ENCODE measurements around the gene KIAA0825. TPM values are rescaled to one million over a fixed set of nuclear protein-coding genes. Genes with fewer than 3 reads are reported as not detected.

The KIAA0825 gene
- total RNA-seq, 3 donors from 2014 or later (not counting 1 experiment from before 2014, with no cell fraction given): 2.4 to 5.0 (median 4.8) TPM

DNA sequence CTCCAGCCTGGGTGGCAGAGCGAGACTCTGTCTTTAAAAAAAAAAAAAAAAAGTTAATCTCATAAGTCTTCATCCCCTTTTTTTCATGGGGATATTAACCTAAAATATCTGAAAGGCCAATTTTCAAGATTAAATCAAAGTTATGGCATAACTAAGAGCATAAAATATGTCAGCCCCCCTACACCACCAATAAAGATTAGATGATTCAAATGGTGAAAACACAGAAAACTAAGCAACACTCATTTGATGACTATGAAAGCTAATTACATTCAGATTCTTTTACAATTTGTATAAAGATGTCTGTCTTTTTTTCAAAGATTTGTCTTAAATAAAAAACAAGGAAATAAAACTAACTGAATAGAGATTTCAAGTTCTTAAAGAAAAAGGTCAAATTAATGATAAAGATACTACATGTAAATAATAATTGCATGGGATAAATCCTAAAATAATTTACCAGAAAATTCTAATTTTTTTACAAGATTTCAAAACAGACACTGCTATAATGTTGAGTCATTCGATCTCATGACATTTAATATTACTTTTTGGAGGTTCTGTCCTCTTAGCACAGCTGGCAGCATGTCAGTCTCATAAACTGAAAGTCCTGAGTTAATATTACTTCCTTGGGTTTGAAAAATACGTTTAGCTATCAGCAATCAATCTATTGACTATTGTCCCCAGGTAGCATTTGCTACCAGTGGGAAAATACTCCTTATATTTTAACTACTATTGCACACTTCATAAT, 112.9 kb downstream of the KIAA0825 start:
- intact Hi-C loops (cut with micrococcal nuclease): no loop called here
- Histone ChIP-seq H3K9me3 (ENCODE audit: control insufficient read depth, insufficient read depth, low read length) (no peaks in the 10 kb centered on the region), H3K4me3 (ENCODE audit: low read length) (no peak overlapping the region), H3K36me3 (ENCODE audit: control insufficient read depth, insufficient read depth, low read length) (no peaks in the 10 kb centered on the region), H3K27me3 (ENCODE audit: control insufficient read depth, insufficient read depth, low read length) (no peaks in the 10 kb centered on the region), H3K4me1 (ENCODE audit: control insufficient read depth, insufficient read depth, low read length) (no peaks in the 10 kb centered on the region), H3K27ac (ENCODE audit: low read length) (no peak overlapping the region)
- no peak overlapping the region for H3K4me3 Mint-ChIP-seq
- no peaks in the 10 kb centered on the region for H3K4me1 Mint-ChIP-seq
- no peak for ATAC-seq
- H3K27me3 Mint-ChIP-seq (ENCODE audit: low read depth in 2 of 2): no peaks in the 10 kb centered on the region
- TF ChIP-seq, protein P1, sequence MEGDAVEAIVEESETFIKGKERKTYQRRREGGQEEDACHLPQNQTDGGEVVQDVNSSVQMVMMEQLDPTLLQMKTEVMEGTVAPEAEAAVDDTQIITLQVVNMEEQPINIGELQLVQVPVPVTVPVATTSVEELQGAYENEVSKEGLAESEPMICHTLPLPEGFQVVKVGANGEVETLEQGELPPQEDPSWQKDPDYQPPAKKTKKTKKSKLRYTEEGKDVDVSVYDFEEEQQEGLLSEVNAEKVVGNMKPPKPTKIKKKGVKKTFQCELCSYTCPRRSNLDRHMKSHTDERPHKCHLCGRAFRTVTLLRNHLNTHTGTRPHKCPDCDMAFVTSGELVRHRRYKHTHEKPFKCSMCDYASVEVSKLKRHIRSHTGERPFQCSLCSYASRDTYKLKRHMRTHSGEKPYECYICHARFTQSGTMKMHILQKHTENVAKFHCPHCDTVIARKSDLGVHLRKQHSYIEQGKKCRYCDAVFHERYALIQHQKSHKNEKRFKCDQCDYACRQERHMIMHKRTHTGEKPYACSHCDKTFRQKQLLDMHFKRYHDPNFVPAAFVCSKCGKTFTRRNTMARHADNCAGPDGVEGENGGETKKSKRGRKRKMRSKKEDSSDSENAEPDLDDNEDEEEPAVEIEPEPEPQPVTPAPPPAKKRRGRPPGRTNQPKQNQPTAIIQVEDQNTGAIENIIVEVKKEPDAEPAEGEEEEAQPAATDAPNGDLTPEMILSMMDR (IDR thresholded peaks at IDR 0.05): no peak
- 80% methylated on average over 3 of the region's 3 CpGs for WGBS (ENCODE audit: insufficient coverage)
- H3K36me3 Mint-ChIP-seq: no peaks in the 10 kb centered on the region
- H3K27ac Mint-ChIP-seq: no peak overlapping the region
- DNase-seq: no peak
- H3K9me3 Mint-ChIP-seq: no peaks in the 10 kb centered on the region

DNA sequence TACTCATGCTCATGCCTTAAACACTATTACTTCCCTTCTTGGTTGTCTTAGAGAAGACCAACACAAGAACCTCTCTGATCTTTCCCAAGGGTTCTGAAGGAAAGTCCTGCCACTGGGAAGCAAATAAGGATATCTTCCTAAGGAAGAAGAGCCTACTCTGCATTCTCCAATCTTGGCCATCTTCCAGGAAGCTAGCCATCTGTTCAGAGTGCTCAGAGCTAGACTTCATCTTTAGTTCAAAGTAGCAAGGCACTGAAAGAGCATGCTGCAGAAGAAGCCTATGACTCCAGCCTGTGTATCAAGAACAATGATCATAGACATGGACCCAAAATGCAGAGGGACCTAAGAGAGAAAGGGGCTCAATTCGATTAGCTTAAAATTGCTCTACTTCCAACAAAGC, 114.7 kb downstream of the KIAA0825 start:
- TF ChIP-seq, protein P1 (IDR thresholded peaks at IDR 0.05): no peak
- no peaks in the 10 kb centered on the region for H3K9me3 ChIP-seq (ENCODE audit: control insufficient read depth, insufficient read depth, low read length)
- no peaks in the 10 kb centered on the region for H3K27me3 ChIP-seq (ENCODE audit: control insufficient read depth, insufficient read depth, low read length)
- Mint-ChIP-seq H3K4me3 (no peak overlapping the region), H3K9me3 (no peaks in the 10 kb centered on the region), H3K36me3 (no peaks in the 10 kb centered on the region), H3K27me3 (ENCODE audit: low read depth in 2 of 2) (no peaks in the 10 kb centered on the region), H3K27ac (no peak overlapping the region), H3K4me1 (no peaks in the 10 kb centered on the region)
- intact Hi-C loops (cut with micrococcal nuclease): no loop called here
- no peak overlapping the region for H3K4me3 ChIP-seq (ENCODE audit: low read length)
- no CpG with 5 or more reads among the region's 1 CpG for WGBS (ENCODE audit: insufficient coverage)
- no peak overlapping the region for H3K27ac ChIP-seq (ENCODE audit: low read length)
- DNase-seq (no peak), ATAC-seq (no peak)
- H3K4me1 ChIP-seq (ENCODE audit: control insufficient read depth, insufficient read depth, low read length): no peaks in the 10 kb centered on the region
- no peaks in the 10 kb centered on the region for H3K36me3 ChIP-seq (ENCODE audit: control insufficient read depth, insufficient read depth, low read length)

DNA sequence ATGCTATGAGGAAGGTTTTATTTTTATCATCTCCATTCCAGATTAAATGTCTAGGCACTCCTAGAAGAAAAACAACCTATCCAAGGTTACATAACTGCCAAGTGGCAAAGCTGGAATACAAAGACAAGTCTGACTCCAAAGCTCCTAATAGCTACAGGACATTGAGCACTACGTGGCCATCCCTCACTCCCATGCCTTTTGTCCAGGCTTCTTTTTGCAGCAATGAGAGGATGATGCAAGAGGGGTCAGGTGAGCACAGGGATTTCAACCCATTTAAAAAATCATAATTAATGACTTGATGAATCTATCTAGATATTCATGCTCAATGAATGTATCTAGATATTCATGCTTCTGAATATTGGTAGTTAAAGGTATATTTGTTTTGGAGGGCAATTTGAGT, 117.0 kb downstream of the KIAA0825 start:
- DNase-seq: no peak
- intact Hi-C loops (cut with micrococcal nuclease): no loop called here

More for the DNA sequence above, 117.0 kb downstream of the KIAA0825 start:
- H3K27ac ChIP-seq (ENCODE audit: low read length): no peak overlapping the region
- no peaks in the 10 kb centered on the region for H3K4me1 ChIP-seq (ENCODE audit: control insufficient read depth, insufficient read depth, low read length)
- H3K9me3 Mint-ChIP-seq: no peaks in the 10 kb centered on the region
- H3K27ac Mint-ChIP-seq: no peak overlapping the region
- no peak overlapping the region for H3K4me3 ChIP-seq (ENCODE audit: low read length)
- TF ChIP-seq, protein P1 (IDR thresholded peaks at IDR 0.05): no peak
- H3K36me3 Mint-ChIP-seq: no peaks in the 10 kb centered on the region
- H3K4me3 Mint-ChIP-seq: no peak overlapping the region
- WGBS (ENCODE audit: insufficient coverage): 100% methylated on average over 1 of the region's 1 CpG
- no peaks in the 10 kb centered on the region for H3K9me3 ChIP-seq (ENCODE audit: control insufficient read depth, insufficient read depth, low read length)
- no peaks in the 10 kb centered on the region for H3K27me3 ChIP-seq (ENCODE audit: control insufficient read depth, insufficient read depth, low read length)
- no peak for ATAC-seq
- no peaks in the 10 kb centered on the region for H3K27me3 Mint-ChIP-seq (ENCODE audit: low read depth in 2 of 2)
- H3K4me1 Mint-ChIP-seq: no peaks in the 10 kb centered on the region
- no peaks in the 10 kb centered on the region for H3K36me3 ChIP-seq (ENCODE audit: control insufficient read depth, insufficient read depth, low read length)

All from natural killer cell (primary cell).